GM21723 (cell line): Measurements from ENCODE around the gene COPE.
"Not testable (repeated sequence)": the region's sequence is repeated elsewhere in the genome, so short reads cannot be mapped to it uniquely, and the experiment has no call there.

ENCODE experiments used
- ATAC-seq: cut with Tn5 transposase; IDR thresholded peaks from one replicate; pipeline ENCODE4 v1.9.1; 2021; ENCODE audit warnings: mild to moderate bottlenecking, moderate library complexity; ENCODE audit not compliant: unreplicated experiment

Gene COPE

DNA sequence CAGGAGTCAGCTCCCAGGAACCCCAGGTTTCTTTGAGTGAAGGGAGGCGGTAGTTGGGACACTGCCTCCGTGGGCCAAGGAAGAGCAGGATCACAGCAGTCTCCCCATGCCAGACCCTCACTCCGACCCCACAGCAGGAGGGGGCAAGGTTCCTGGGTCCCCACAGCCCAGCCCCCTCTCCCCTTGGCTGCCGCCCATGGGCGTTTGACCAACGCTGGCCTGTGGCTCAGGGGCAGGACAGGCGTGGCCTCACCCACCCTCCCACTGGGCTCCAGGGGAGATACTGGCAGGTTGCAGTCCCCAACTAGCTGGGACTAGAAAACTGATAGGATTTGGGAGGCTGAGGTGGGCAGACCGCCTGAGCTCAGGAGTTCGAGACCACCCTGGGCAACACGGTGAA, 9.2 kb downstream of the COPE start:
- ATAC-seq: no peak

DNA sequence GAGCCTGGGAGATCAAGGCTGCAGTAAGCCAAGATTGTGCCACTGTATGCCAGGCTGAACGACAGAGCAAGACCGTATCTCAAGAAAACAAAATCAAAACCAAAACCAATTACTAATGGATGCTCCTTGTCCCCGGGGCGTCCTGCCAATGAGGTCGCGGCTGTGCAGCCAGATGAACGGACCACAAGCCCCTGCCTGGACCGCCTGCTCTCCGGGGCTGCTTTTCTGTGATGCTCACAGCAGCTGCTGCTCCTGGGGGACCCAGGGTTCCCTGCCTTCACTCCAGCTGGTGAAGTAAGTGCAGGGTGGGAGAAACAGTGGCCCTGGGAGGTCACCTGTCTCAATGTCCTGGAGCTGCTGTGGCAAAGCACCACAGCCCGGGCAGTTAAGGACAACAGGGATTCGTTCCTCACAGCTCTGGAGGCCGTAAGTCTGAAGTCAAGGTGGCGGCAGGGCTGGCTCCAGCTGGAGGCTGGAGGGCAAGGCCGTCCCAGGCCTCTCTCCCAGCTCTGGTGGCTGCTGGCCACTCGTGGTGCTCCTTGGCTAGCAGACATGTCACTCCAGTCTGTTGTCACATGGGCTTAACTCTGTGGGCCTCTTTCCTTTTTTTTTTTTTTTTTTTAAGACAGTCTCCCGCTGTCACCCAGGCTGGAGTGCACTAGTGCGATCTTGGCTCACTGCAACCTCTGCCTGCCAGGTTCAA, 10.1 kb downstream of the COPE start:
- ATAC-seq: no peak

DNA sequence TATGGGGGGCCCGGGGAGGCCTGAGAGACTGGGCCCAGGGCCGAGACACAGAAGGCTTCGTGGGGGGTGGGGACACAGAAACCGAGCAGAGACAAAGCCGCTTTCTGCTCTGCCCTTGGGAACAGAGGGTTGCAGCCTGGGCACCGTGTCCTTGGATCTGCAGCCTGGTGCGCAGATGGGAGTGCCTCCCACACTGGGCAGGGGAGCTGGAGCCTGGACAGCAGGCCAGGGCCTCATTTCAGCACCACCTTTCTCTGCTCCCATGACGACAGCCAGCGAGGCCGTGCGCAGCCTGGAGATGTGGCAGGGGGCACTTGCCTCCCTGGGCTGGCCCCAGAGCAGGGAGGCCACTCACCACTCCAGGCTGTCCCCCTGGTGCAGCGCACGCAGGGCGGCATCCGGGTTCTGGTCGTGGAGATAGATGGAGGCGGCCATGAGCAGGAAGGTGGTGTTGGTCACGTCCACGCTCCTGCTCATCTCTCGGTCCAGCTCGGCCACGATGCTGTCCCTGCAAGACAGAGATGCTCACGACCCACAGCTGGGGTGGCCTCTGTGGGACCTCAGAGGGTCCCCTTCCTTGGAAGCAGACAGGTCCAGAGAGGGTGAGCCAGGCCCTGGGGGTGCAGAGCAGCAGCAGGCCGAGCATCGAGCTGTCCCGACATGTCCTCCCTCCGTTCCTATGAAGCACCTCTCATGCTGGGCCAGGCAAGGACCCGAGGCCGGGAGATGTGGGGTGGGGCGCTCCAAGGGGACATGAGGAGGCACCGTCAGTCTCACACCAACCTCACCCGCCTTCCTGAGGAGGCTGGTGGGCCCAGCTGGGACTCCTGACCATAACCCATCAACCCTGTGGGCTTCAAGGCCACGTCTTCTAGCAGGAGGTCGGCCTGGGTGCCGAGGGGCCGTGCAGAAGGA, 12.3 kb downstream of the COPE start:
- no peak for ATAC-seq

DNA sequence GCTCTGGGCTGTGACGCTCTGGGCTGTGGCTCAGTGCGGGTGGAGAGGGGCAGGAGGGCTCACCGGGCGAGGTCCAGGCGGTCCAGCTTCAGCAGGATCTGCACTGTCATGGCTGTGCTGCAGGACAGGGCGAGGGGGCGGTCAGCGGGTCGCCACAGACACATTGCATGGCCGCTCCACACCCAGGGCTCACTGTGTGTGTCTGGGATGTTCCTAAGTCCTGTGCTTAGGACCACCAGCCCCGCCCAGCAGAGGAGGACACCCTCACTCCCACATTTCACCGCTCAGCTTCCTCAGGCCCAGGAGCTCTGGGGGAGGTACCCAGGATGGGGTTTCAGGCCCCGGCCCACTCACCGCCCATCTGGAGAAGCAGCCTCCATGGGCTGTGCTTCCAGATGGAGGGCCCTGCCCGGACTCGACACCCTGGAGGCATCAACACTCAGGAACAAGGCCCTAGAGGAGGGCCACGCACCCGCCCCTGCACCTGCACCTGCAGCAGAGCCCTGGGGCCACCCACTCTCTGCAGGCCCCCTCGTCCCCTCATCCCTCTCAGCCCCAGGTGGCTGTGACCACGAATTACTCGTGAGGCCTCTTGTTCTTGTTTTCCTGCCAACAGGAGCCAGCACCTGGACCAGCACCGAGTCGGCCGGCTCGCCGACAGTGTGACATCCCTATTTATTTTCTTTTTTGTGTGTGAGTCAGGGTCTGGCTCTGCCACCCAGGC, 13.5 kb downstream of the COPE start:
- no peak for ATAC-seq

DNA sequence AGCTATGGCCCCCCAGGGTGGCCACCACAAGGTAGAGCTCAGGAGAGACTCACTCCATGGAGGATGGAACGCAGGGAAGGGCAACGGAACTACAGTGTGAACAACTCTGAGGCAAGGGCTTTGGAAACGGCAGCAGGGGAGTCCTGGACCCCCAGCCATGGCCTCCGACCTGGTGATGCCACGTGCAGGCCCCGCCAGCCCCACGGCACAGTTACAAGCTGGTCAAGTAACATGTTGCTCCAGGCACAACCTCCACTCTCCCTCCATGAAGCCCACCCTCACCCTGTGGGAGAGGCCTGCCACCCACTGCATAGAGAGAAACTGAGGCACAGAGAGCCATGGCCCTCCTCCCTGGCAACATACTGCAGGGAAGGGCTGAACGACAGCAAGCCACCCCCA, 14.1 kb downstream of the COPE start:
- no peak for ATAC-seq

DNA sequence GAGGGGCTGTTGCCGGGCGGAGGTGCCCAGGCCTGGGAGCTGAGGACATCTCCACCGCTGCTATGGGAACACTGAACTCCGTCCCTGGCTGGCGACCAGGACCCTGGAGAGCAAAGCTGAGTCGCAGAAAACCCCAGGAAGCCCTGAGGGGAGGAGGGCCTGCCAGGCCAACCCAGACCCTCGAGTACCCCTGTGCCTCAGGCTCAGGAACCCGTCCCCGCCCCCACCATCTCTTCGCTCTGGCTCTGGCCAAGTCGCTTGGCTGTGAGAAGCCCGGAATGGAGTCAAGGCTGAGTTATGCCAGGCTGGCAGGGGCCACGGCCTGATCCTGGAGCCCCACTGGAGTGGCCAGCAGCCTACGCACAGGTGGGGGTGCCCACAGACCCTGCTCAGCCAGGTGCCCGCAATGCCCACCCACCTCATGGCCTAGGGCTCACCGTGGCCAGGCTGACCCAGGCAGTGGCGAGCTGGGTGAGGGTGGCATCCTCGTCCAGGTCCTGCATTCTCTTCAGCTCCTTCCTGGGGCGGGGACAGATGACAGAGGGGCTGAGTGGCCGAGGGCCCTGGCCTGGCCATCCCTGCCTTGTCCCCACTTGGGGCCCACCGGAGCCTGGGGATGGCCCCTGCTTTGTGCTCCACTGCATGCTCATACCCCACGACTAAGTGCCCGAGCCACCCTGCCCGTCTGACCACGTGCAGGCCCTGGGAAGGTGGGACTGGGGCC, 14.7 kb downstream of the COPE start:
- ATAC-seq: no peak

DNA sequence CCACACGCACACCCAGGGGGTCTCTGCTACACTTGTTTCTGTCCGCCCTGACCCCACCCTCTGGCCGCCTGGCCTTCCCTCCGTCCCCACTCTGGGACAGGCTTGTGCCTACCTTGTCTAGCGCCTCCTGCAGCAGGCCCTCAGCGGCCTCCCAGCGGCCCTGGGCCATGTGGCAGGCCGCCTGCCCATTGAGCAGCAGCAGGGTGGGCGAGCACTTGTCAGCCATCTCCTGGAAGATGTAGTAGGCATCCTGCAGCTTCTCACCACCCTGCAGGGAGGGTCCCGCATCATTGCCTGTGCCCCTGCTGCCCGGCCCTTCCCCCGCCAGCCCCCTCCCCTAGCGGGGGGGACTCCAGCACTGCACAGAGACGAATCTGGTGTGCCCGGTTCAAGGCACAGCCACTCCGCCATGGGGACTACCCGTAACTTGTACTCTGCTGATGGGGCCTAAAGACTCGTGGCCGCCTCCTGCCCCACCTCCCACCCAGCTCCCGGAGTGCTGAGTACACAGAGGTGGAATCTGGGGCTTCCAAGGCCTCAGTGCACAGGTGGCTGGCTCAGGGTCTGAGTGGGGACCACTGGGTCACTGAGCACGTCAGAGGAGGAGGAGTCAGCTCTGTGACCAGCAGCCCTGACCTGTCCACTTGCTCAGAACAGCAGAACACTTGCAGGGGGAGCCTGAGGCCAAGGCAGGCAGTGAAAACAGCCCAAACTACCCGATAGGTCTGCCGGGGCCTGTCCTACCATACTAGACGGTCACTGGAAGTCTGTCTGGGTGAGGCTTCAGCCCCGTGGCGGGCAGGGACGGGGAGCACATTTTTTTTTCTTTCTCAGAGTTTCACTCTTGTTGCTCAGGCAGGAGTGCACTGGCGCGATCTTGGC, 15.8 kb downstream of the COPE start:
- ATAC-seq: no peak

DNA sequence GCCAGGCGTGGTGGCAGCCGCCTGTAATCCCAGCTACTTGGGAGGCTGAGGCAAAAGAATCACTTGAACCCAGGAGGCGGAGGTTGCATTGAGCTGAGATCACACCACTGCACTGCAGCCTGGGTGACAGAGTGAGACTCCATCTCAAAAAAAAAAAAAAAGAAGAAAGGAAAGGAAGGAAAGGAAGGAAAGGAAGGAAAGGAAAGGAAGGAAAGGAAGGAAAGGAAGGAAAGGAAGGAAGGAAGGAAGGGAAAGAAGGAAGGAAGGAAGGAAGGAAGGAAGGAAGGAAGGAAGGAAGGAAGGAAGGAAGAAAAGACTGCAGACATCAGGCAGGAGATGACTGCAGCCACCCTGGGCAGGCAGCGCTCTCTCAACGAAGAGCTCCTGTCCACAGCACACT, 16.7 kb downstream of the COPE start:
- not testable (repeated sequence) for ATAC-seq

DNA sequence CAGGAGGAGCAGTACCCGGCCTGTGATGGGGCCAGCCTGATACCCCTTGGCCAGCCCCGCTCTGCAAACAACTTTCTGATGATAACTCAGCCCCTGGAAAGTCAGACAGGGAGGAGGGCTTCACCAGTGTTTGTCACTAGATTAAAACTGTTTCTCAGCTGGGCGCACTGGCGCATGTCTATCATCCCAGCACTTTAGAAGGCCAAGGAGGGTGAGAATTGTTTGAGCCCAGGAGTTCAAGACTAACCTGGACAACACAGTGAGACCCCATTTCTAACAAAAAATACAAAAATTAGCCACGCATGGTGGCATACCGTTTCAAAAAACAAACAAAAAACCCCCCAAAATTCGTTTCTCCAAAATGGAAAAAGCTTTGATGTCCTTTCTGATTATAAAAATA, 17.7 kb downstream of the COPE start:
- ATAC-seq: no peak

DNA sequence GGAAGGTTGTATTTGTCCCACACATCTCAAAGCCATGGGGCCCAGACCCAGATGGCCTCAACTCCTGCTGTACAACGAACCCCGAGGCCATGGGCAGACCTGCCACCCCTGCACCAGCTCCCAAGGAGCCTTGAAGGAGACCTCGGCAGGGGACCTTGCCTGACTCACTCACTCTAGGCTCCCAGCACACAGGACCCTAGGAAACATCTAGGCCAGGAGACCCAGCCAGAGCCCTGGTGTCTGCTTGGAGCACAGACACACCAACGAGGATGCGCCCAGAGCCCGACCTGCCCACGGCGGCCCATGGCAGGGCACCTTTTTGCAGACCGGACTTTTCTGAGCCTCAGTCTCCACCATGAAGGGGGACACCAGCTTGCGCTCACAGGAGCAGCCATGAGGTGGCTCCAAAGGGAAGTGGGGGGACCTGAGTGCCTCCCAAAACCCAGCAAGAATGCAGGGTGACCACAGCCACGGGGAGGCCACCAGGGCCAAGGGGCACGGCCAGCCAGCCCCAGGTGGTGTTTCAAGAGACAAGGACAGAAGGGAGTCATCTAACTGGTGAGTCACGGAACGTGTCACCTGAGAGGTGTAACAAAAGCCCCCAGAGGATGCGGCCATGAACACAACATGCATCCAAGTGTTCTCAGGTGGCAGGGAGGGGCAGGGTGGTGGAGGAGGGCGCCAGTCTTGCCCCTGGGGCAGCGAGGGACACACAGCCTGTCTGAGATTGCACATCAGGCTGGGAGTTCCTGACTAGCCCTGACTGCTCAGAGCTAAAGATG, 18.3 kb downstream of the COPE start:
- no peak for ATAC-seq

DNA sequence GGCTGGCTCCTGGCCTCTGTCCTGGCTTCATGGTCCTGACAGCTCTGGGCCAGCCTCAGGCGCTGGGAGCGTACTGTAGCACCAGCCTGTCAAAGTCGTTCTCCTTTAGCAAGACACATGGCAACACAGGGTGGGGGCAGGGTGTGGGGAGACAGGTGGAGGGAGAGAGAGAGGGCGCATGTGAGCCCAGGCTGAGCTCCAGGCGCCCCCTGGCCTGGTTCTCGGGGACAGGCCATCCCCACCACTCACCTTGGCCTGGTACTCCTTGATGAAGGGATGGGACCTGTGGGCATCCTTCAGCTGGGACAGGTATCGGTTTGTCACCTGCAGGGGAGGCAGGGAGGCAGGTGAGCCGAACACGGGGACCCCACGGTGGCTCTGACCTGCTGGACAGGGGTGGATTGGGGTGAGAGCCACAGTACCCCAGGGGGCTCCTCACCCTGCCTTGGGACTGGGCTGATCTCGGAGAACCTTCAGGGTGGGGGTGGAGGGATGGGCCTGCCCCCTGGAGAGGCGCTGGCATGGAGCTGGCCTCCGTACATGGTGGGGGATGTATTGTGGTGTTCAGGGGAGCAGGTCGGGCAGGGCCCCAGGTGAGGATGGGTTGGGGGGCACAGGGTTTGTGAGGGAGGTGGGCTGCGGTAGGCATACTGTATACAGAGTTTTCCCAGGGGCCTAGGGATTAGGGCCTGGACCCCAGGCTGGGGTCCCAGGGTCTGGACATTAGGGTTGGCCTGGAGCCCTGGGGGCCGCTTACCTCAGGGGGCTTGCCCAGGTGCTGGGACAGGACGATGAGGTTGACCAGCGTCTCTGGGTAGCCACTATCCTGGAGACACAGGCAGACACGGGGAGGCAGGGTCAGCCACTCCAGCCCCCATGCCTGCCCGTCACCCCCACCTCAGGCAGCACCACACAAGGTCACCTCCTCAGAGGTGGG, 19.3 kb downstream of the COPE start:
- ATAC-seq: no peak

DNA sequence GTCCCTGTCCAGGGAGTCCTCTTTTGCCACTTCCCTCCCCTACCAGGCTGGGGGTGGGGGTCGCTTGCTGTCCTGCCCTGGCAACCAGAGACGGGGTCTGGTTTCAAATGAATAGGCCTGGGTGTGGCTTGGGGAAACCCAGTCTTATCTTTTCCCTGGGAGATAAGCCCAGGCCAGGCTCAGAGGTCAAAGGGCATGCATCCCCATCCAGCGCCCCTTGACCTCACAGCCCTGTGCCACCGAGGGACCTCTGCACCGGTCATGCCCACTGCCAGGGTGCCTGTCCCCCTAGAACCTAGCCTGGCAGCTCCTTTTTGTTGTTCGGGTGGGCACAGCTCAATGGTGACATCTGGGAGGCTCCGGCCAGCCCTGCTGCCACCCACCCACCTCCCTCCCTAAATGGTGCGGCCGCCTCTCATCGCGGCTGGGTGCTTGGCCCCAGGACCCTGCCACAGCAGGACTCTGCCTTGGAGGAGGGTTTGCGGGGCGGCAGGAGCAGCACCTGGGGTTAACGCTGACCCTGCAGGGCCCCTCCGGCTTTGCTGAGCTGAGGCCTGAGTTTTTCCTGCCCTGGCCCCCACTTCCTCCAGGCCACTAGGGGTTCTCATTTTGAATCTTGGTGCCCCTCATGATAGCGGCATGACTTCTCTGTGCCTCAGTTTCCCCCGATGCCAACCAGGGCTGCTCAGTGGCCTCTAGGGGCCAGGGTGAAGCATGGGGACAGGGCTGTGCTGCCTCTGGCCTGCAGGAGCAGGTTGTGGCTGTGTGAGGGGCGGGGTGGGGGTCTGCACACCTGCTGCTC, 20.4 kb downstream of the COPE start:
- ATAC-seq: no peak

DNA sequence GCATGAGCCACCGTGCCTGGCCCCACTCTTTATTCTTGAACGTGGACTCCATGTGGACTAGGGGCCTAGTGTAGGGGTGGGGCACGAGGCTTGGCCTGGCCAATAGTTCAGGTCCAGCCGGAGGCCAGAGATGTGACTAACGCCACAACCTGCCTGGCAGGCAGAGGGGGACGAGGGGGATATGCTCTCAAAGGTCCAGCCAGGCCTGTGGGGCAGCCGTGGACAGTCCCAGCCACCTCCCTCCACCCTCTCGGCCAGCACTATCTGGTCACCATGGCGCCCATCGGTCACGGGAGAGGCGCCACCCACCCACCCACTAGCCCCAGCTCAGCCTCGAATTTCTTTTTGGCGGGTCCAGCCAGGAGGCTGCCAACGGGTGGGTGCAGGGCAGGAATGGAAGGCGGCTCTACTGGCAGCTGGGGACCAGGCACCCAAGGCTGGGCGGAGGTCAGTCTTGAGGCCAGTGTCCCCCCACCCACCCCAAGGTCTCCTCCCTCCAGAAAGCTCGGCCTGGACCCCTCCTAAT, 21.0 kb downstream of the COPE start:
- no peak for ATAC-seq

DNA sequence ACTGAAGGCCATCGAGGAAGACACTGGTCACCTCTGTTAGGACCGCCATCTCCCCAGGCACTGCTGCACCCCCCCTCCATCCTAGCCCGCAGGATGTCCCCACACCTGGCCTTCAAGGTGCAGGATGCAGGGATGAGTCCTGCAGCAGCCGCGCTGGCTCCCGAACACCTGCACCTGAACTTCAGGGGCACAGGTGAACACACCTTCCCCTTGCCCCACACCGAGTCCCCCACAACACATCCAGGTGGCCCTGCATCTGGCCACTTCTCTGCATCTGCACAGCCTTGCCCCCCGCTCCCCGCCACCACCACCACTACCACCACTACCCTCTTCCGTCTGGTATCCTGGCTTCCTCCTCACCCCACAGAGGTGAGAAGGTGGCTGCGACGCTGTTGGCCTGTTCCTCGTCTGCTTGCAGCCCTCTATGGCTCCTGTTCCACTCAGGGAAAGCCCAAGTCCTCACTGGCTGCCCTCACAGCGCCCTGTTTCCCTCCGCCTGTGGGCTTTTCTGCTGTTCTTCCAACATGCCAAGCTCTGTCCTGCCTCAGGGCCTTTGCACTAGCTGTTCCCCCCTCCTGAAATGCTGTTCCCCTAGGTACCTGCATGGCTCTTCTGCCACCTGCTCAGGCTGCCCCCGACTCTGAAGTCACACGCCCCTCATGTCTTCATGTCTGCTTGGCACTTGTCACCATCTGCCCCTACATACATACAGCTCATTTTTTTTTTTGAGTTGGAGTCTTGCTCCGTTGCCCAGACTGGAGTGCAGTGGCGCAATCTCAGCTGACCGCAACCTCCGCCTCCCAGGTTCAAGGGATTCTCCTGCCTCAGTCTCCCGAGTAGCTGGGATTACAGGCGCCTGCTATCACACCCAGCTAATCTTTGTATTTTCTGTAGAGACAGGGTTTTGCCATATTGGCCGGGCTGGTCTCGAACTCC, 21.8 kb downstream of the COPE start:
- no peak for ATAC-seq

DNA sequence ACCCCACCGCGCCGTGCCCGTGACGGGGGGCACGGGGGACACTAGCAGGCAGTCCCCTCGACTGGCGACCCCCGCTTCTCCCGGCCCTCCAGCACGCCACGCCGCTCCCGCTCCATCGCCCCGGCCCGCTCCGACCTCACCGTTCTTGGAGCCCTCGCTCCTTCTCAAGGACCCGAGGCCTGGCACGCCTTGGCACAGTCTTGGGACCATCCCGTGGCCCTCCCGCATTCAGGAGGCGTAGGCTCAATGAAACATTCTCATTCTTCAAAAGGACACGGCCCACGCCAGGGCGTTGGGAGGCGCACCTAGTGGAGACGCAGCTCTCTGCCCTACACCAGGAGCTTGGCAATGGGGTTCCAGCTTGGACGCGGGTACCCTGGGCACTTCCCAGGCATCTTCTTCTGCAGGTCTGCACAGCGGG, 22.8 kb downstream of the COPE start:
- ATAC-seq: no peak

DNA sequence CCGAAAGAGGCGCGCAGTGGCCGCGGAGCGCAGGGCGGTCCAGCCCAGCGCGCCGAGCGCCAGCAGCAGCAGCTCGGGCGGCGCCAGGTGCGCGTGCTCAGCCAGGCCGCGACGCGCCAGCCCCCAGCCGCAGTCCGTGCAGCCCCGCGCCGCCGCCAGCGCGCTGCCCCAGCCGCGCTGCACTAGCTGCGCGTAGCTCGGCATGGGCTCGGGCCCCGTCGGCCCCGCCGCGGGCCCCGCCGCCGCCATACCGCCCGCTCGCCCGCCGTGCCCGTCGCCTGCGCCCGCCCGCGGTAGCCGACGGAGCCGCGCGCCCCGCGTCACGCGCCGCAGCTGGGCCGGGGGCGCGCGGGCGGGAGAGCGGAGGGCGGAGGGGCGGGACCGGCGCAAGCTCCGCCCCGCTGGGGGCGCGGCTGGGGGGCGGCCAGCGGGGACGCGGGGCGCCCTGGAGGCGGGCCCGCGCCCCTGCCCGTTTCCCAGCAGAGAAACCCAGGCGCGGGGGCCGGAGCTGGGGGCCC, 23.3 kb downstream of the COPE start, which contains the start of gene CERS1:
CERS1 (minus strand) TSS at position 335 of the 518 bp plus-strand sequence; CDS start at position 249, 86 bp downstream.
- ATAC-seq: no peak
